ENCODE results near the gene TUBB8B.
"Not testable (repeated sequence)": the region's sequence is repeated elsewhere in the genome, so short reads cannot be mapped to it uniquely, and the experiment has no call there.

Gene TUBB8B

GRCh38 chr18:11383-12274 is 37.8 kb downstream of the TUBB8B start:
- not testable (repeated sequence) for DNase-seq

GRCh38 chr18:10624-11184 is 38.7 kb downstream of the TUBB8B start:
- DNase-seq: not testable (repeated sequence)

- DNase-seq: not testable (repeated sequence)
Measured at GRCh38 chr18:9937-10336, 39.5 kb downstream of the TUBB8B start.
